ENCODE measurements around the gene PRKAR1A. TPM values are rescaled to one million over a fixed set of nuclear protein-coding genes. Genes with fewer than 3 reads are reported as not detected.

Gene PRKAR1A
- total RNA-seq, 1 experiment from 2014 or later, result 174 TPM

GRCh38 chr17:68576137-68576536, 63.9 kb downstream of the PRKAR1A start:
- DNase-seq (ENCODE audit: low read depth, low spot score) (no peak), ATAC-seq (no peak)
- Histone ChIP-seq H3K9me3 (ENCODE audit: control insufficient read depth, insufficient read depth, low read depth, low read length) (no peaks in the 10 kb centered on the region), H3K27ac (ENCODE audit: low read length) (no peak overlapping the region), H3K27me3 (ENCODE audit: control insufficient read depth, insufficient read depth, low read length) (no peaks in the 10 kb centered on the region), H3K4me3 (ENCODE audit: low read depth in 2 of 2, low read length in 2 of 2) (no peak overlapping the region), H3K4me1 (ENCODE audit: control insufficient read depth, insufficient read depth, low read length) (no peaks in the 10 kb centered on the region), H3K36me3 (ENCODE audit: control insufficient read depth, insufficient read depth, low read length) (no peaks in the 10 kb centered on the region)
- ChIA-PET POLR2A (no interaction called here), CTCF (no interaction called here)
- TF ChIP-seq, protein P1, sequence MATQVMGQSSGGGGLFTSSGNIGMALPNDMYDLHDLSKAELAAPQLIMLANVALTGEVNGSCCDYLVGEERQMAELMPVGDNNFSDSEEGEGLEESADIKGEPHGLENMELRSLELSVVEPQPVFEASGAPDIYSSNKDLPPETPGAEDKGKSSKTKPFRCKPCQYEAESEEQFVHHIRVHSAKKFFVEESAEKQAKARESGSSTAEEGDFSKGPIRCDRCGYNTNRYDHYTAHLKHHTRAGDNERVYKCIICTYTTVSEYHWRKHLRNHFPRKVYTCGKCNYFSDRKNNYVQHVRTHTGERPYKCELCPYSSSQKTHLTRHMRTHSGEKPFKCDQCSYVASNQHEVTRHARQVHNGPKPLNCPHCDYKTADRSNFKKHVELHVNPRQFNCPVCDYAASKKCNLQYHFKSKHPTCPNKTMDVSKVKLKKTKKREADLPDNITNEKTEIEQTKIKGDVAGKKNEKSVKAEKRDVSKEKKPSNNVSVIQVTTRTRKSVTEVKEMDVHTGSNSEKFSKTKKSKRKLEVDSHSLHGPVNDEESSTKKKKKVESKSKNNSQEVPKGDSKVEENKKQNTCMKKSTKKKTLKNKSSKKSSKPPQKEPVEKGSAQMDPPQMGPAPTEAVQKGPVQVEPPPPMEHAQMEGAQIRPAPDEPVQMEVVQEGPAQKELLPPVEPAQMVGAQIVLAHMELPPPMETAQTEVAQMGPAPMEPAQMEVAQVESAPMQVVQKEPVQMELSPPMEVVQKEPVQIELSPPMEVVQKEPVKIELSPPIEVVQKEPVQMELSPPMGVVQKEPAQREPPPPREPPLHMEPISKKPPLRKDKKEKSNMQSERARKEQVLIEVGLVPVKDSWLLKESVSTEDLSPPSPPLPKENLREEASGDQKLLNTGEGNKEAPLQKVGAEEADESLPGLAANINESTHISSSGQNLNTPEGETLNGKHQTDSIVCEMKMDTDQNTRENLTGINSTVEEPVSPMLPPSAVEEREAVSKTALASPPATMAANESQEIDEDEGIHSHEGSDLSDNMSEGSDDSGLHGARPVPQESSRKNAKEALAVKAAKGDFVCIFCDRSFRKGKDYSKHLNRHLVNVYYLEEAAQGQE (IDR thresholded peaks at IDR 0.05; ENCODE audit: insufficient read depth in 1 of 2, low read depth in 2 of 2, low read length in 1 of 2), result no peak
- TF ChIP-seq, protein P2, sequence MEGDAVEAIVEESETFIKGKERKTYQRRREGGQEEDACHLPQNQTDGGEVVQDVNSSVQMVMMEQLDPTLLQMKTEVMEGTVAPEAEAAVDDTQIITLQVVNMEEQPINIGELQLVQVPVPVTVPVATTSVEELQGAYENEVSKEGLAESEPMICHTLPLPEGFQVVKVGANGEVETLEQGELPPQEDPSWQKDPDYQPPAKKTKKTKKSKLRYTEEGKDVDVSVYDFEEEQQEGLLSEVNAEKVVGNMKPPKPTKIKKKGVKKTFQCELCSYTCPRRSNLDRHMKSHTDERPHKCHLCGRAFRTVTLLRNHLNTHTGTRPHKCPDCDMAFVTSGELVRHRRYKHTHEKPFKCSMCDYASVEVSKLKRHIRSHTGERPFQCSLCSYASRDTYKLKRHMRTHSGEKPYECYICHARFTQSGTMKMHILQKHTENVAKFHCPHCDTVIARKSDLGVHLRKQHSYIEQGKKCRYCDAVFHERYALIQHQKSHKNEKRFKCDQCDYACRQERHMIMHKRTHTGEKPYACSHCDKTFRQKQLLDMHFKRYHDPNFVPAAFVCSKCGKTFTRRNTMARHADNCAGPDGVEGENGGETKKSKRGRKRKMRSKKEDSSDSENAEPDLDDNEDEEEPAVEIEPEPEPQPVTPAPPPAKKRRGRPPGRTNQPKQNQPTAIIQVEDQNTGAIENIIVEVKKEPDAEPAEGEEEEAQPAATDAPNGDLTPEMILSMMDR (IDR thresholded peaks at IDR 0.05), result no peak
- TF ChIP-seq TCF7L2 (IDR thresholded peaks at IDR 0.05; ENCODE audit: low read depth, low read length) (no peak), POLR2AphosphoS5 (IDR thresholded peaks at IDR 0.05; ENCODE audit: low read depth, low read length) (no peak), SIN3A (IDR thresholded peaks at IDR 0.05; ENCODE audit: borderline replicate concordance, insufficient read depth, low read depth, low read length) (no peak)
- intact Hi-C loops (cut with micrococcal nuclease; ENCODE audit: unreplicated experiment) (no loop called here), in situ Hi-C loops (cut with HindIII; ENCODE audit: low pct_unique_long_range_greater_than_20kb, low sequenced_read_pairs) (no loop called here)
- BruUV-seq (replicated peaks), result no TSS peak

DNA sequence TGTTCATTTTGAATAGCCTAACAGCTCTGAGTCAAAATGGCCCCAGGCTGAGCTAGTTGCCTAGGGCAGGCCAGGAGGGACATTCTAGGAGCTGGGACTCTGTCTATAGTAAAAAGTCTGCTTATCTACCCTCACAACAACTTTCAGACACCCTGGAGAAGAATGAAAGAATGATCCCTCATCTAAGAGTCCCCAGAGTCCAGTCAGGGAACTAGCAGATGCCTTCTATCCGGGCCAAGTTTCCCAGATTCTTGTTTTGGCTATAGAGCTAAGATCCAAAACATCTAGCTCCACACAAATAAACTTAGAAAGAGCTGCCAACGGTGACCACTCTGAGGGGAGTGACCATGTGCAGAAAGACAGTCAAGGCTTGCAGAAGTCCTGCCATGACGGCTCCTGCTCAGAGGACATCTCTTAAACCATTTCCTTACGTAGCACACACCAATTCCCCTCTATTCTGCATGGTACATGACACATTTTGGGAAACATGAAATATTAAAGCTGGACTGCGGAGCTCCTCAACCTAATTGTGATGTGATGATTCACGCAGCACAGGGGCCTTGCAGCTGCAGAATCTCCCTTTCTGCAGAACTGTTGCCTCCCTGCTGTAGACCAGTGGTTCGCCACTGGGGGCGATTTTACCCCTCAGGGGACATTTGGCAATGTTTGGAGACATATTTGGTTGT, 64.7 kb downstream of the PRKAR1A start:
- Histone ChIP-seq H3K27ac (ENCODE audit: low read length) (no peak overlapping the region), H3K27me3 (ENCODE audit: control insufficient read depth, insufficient read depth, low read length) (no peaks in the 10 kb centered on the region), H3K9me3 (ENCODE audit: control insufficient read depth, insufficient read depth, low read depth, low read length) (no peaks in the 10 kb centered on the region), H3K4me1 (ENCODE audit: control insufficient read depth, insufficient read depth, low read length) (no peaks in the 10 kb centered on the region), H3K36me3 (ENCODE audit: control insufficient read depth, insufficient read depth, low read length) (no peaks in the 10 kb centered on the region), H3K4me3 (ENCODE audit: low read depth in 2 of 2, low read length in 2 of 2) (no peak overlapping the region)
- no peak for TF ChIP-seq SIN3A (IDR thresholded peaks at IDR 0.05; ENCODE audit: borderline replicate concordance, insufficient read depth, low read depth, low read length)
- no TSS peak for BruUV-seq (replicated peaks)
- intact Hi-C loops (cut with micrococcal nuclease; ENCODE audit: unreplicated experiment), result no loop called here
- DNase-seq (ENCODE audit: low read depth, low spot score), result no peak
- ChIA-PET POLR2A (no interaction called here), CTCF (no interaction called here)
- in situ Hi-C loops (cut with HindIII; ENCODE audit: low pct_unique_long_range_greater_than_20kb, low sequenced_read_pairs), result no loop called here
- no peak for ATAC-seq

DNA sequence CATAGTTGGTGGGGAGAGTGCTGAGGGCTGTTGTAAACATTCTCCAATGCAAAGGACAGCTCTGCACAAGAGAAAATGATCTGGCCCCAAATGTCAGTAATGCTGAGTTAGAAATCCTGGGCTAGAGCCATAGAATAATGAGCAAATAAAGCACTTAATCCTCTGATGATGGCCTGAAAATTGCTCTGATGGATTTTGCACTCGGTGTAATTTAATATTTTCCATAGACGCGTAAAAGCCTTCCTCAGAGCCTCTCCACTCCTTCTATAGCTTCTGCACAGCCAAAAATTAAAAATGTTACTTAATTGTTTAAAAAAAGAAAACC, 65.2 kb downstream of the PRKAR1A start:
- H3K9me3 ChIP-seq (ENCODE audit: control insufficient read depth, insufficient read depth, low read depth, low read length), result no peaks in the 10 kb centered on the region
- POLR2A ChIA-PET, result no interaction called here
- no peaks in the 10 kb centered on the region for H3K27me3 ChIP-seq (ENCODE audit: control insufficient read depth, insufficient read depth, low read length)
- no peak for TF ChIP-seq POLR2AphosphoS5 (IDR thresholded peaks at IDR 0.05; ENCODE audit: low read depth, low read length)
- no peak for TF ChIP-seq TCF7L2 (IDR thresholded peaks at IDR 0.05; ENCODE audit: low read depth, low read length)
- TF ChIP-seq, protein P1 (IDR thresholded peaks at IDR 0.05; ENCODE audit: insufficient read depth in 1 of 2, low read depth in 2 of 2, low read length in 1 of 2), result no peak
- TF ChIP-seq, protein P2 (IDR thresholded peaks at IDR 0.05), result no peak
- no peak for TF ChIP-seq SIN3A (IDR thresholded peaks at IDR 0.05; ENCODE audit: borderline replicate concordance, insufficient read depth, low read depth, low read length)
- in situ Hi-C loops (cut with HindIII; ENCODE audit: low pct_unique_long_range_greater_than_20kb, low sequenced_read_pairs), result no loop called here
- no TSS peak for BruUV-seq (replicated peaks)
- intact Hi-C loops (cut with micrococcal nuclease; ENCODE audit: unreplicated experiment), result no loop called here
- ATAC-seq, result no peak
- no peaks in the 10 kb centered on the region for H3K4me1 ChIP-seq (ENCODE audit: control insufficient read depth, insufficient read depth, low read length)
- H3K4me3 ChIP-seq (ENCODE audit: low read depth in 2 of 2, low read length in 2 of 2), result no peak overlapping the region
- DNase-seq (ENCODE audit: low read depth, low spot score), result no peak
- no peaks in the 10 kb centered on the region for H3K36me3 ChIP-seq (ENCODE audit: control insufficient read depth, insufficient read depth, low read length)
- H3K27ac ChIP-seq (ENCODE audit: low read length), result no peak overlapping the region
- CTCF ChIA-PET, result no interaction called here
